HG03060 (cell line): ENCODE measurements around the gene SEZ6L.

Experiments used
- ATAC-seq: cut with Tn5 transposase; IDR thresholded peaks from one replicate; pipeline ENCODE4 v1.9.1; 2021; ENCODE audit warnings: low read depth, moderate number of reproducible peaks; ENCODE audit not compliant: unreplicated experiment

SEZ6L gene

DNA sequence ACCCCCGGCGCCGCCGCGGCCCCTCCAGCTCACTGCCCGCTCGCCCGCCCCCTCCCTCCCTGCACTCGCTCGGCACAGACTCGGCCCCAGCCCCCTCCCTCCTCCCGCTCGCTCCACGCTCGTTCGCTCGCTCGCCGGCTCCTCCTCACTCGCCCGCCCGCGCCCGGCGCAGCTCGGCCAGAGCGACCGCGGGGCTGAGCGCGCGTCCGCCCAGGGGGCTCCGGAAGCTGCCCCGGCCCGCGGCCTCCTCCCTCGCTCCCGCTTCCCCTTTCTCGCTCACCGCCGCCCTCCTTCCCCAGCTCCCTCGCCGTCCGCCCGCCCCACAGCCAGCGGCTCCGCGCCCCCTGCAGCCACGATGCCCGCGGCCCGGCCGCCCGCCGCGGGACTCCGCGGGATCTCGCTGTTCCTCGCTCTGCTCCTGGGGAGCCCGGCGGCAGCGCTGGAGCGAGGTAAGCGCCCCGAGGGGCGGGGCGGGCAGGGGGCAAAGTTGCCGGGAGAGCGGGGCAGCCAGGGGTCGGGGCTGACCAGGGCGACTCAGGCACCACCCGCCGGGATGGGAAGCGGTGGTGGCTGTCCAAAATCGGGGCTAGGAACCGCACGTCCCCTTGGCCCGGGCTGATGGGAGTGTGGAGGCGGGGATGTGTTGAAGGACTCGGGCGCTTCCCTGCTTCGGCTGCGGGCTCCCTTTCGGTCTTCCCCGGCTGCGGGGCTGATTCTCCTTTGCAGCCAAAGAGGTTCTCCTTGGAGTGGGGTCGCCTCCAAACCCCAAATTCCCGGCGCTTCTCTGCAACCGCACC, at the start of gene SEZ6L:
Gene SEZ6L, plus strand, starts transcription at position 148 of the 797 bp plus-strand sequence. Its CDS starts 208 bp downstream, at position 356.
- no peak for ATAC-seq

DNA sequence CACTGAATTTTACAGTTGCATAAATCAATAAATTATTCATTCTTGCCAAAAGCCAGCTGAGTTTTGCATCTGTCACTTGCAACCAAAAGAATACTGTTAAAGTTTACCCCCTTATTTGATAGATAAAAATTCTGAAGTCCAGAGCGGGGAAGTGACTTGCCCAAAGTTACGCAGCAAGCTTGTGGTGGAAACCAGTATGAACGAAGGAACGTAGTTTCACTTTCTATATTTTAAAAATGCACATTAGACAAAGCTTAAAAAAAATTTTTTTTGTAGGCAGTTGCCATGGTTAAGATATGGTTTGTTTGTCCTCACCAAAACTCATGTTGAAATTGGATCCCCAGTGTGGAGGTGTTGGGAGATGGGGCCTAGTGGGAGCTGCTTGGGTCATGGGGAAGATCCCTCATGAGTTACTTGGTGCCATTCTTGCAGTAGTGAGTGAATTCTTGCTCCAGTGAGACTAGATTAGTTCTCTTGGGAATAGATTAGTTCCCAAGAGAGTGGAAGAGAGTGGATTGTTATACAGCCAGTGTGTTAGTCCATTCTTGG, 46.3 kb upstream of the SEZ6L start:
- ATAC-seq, result no peak

DNA sequence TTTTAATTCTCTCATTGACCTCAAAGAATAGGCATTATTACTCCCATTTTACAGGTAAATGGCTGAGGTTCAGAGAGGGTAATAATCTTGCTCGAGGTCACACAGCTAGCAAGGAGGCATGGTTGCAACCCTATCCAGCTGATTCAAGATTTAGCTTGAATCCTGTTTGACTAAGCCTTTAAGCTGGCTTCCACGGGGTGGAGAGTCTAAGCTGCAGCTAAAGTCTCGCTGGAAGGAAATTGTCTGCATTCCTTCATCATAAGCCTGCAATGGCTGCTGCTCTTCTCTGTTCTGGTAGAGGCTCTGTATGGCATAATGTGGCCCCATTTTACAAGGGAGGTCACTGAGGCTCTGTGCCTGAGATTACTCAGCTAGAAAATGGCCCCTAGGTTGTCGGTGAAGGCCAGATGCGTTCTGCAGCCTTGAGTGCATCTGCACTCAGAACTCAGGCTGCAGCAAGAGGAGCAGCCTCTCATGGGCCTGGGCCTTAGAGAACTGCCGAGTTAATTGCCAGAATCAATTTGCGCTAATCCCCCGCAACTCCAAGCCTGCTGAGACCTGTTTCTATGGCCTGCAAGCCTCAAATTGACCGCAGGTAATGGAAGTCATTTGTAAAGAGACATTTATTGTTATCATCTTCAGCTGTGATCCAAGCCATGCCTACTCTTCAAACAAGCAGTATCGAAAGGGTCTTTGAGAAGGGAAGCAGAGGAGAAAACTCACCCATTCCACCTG, 44.1 kb upstream of the SEZ6L start:
- no peak for ATAC-seq

- ATAC-seq, result no peak
Observed at GRCh38 chr22:26127126-26127525, 42.1 kb upstream of the SEZ6L start.

GRCh38 chr22:26127556-26127955, 41.7 kb upstream of the SEZ6L start:
- ATAC-seq, result no peak

- ATAC-seq, result no peak
Observed at GRCh38 chr22:26131589-26132154, 37.6 kb upstream of the SEZ6L start.

DNA sequence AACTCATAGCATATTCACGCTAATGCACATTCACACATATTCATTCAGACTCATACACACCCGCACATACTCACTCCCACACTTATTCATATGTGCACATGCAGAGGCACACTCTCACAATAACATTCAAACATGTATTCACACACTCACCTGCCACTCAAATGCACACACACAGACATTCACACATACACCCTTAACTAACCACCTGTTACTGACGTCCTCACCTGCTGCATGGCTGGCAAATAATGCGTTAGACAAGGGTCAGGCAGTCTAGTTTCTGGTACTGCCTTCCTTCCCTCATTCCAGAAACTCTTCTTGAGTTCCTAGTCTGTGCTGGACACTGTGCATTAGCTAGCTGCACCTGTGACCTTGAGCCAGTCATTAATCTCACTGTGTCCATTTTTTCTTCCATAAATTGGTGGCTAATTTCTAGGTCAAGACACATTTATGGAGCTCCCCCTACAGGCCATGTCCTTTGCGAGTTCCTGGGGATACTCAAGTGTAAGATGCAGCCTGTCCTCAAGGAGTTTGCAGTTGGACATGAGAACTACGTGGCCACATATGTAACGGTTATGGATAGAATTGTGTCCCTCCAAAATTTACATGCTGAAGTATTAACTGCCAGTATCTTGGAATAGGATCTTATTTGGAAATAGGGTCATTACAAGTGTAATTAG, 34.5 kb upstream of the SEZ6L start:
- ATAC-seq, result no peak

DNA sequence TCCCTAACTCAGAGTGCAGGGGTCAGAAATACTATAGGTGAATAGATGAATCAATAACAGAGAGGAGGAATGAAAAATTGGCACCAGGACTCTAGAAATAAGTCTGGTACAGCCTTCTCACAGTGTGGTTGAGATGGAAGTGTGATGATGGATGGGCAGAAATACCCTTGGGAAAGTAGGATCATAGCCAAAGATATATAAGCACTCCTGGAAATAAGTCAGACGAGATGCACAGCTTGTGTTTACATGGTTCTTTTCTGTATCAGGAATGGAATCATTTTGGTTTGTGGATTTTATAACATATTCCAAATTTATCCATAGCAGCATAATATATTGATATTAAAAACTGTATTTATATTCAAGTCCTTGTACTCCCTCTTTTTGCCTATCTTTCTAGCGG, 33.5 kb upstream of the SEZ6L start:
- ATAC-seq, result no peak

GRCh38 chr22:26139310-26139709, 30.0 kb upstream of the SEZ6L start:
- ATAC-seq, result no peak

GRCh38 chr22:26141831-26142230, 27.4 kb upstream of the SEZ6L start:
- ATAC-seq, result no peak

DNA sequence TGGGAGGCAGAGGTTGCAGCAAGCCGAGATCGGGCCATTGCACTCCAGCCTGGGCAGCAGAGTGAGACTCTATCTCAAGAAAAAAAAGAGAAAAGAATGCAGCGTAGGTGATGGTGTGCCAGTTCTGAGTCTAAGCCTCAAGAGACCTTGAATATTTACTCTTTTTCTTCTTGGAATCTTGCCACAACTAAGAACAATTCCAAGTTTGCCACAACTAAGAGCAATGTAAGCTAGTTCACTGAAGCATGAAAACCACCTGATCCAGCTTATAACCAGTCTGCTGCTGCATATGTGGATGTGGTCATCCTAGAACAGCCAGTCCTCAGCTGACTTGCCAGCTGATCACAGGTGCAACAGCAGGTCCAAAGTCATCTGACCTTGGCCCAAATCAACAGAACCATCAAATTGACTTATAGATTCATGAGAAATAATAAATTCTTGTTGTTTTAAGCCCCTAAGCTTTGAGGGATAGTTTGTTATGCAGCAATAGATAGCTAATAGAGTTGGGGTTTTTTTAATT, 25.4 kb upstream of the SEZ6L start:
- ATAC-seq, result no peak

DNA sequence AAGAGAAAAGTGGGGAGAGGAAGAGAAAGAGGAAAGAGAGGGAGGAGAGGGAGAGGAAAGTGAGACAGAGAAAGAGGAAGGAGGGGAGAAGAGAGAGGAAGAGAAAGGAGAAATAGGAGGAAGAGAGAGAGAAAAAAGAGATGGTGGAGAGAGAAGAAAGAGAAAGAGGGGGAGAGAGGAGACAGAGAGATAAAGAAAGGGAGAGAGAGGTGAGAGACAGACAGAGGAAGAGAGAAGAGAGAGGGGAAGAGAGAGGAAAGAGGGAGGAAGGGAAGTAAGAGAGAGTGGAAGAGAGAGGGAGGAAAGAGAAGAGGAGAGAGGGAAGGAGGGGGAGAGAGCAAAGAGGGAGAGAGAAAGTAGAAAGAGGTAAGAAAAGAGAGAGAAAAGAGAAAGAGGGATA, 9.4 kb upstream of the SEZ6L start:
- no peak for ATAC-seq

- ATAC-seq, result no peak
Observed at GRCh38 chr22:26161746-26162145, 7.5 kb upstream of the SEZ6L start.

GRCh38 chr22:26162926-26163325, 6.3 kb upstream of the SEZ6L start:
- no peak for ATAC-seq

GRCh38 chr22:26164174-26164573, 5.1 kb upstream of the SEZ6L start:
- no peak for ATAC-seq

GRCh38 chr22:26168330-26168851, 871 bp upstream of the SEZ6L start:
- no peak for ATAC-seq

DNA sequence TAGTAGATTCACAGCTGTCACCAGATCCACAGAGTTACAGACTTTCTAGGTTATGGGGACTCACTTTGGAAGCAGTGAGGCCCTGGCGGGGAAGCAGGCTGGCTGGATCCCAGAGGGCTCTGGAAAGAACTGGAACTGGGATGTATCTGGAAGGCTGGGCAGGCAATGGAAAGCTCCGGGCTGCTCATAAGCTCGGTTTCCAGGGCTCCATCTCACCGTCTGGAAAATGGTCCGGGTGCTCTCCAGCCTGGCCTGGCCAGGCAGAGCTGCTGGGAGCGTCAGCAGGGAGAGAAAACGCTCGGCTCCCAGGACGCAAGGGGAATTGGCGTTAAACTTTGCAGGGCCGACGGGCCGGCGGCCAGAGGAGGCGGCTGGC, 335 bp upstream of the SEZ6L start:
- no peak for ATAC-seq

GRCh38 chr22:26170112-26170492, 840 bp downstream of the SEZ6L start:
- no peak for ATAC-seq

DNA sequence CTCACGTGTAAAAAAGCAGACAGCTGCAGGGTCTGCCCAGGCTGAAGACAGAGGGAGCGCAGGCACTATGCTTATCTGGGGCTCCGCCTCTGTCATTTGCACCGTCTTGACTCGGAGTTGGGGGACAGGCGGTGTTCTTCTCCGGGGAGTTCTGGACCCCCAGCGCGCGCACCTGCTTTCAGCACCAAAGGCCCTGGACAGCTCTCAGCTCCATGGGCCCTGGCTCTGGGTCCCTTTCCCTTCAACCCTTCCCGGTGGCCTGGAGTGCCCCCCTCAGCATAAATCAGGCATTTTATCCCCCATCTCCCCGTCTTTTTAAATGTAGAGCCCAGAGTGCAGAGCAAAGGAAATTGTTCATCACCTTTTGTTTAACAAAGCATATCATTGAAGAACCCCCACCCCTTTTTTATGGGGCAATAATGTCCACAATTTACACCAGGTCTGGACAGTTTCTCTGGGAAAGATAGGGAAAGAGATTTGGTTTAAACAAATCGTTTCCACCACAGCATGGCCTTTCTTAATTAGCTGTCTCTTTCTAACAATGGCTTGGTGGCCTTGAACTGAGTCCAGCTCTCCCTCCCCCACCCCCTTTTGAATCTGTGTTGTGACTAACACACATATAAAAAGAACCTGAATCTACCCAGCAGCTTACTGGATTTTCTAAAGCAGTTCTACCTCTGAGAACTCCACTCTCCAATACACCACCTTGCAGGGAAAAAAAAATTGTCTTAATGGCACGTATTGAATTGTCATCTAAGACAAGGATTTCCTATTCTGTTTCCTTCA, 1.7 kb downstream of the SEZ6L start:
- ATAC-seq, result no peak
